HG03108 (cell line): ENCODE data around the gene MPO.
A peak's percentile ranks its signal among the peaks of the same experiment; 100 is the strongest.

Experiments
- ATAC-seq: cut with Tn5 transposase; IDR thresholded peaks from one replicate; pipeline ENCODE4 v1.9.1; 2021; ENCODE audit warnings: moderate library complexity; ENCODE audit not compliant: unreplicated experiment

The MPO gene, protein sequence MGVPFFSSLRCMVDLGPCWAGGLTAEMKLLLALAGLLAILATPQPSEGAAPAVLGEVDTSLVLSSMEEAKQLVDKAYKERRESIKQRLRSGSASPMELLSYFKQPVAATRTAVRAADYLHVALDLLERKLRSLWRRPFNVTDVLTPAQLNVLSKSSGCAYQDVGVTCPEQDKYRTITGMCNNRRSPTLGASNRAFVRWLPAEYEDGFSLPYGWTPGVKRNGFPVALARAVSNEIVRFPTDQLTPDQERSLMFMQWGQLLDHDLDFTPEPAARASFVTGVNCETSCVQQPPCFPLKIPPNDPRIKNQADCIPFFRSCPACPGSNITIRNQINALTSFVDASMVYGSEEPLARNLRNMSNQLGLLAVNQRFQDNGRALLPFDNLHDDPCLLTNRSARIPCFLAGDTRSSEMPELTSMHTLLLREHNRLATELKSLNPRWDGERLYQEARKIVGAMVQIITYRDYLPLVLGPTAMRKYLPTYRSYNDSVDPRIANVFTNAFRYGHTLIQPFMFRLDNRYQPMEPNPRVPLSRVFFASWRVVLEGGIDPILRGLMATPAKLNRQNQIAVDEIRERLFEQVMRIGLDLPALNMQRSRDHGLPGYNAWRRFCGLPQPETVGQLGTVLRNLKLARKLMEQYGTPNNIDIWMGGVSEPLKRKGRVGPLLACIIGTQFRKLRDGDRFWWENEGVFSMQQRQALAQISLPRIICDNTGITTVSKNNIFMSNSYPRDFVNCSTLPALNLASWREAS

DNA sequence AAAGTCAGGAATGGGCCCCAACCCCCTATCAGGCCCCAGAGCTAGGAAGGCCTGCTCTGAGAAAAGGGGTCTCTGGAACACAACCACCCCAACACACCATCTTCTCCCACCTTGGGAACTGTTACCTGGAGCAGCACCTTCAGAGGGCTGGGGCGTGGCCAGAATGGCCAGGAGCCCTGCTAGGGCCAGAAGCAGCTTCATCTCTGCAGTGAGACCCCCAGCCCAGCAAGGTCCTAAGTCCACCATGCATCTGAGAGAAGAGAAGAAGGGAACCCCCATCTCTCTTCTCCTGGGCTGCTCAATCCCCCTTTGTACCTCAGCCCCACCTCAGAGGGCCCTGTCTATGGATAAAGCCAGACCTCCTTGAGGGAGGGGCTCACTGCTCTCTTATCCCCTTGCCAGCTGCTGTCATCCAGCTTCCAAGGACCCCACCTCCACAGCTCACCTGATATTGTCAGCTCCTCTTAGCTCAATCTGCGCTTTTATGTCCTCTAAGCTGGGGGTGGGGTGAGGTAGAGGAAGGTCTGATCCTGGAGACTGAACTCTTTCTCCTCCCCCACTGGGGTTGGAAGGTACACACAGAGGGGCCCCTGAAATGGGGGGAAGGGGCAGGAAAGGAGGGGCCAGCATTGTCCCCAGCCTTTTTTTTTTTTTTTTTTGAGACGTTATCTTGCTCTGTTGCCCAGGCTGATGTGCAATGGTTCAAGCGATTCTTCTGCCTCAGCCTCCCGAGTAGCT, at the start of gene MPO:
MPO (minus strand) TSS at position 456 of the 738 bp plus-strand sequence; CDS start at position 279, 177 bp downstream.
- ATAC-seq, result no peak

DNA sequence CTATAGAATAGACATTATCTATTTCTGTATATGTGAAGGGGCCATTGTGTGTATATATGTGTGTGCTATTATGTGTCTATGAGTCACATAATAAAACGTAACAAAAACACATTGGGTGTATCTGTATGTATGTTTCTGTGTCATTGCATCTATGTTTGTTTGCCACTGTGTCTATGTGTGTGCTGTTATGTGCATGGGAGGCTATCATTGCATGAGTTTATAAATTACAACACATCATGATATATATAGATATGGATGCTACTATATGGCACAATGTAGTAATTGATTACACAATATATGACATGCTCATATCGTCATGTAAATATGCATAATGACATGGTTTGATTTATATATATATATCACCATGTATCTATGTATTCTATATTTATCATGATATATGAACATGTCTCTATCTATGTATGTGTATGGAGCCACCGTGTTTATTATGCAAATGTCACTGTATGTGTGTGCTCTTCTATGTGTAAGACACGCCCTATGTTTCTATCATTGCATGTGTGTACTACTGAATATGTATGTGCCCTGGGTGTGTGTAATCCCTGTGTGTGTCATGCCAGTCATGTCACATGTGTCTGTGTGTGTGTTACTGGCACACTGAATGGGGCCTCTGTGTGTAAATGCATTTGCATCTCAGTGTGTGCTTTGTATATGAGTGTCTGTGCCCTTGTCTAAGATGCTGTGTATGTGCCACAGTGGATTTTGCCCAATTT, 49.2 kb upstream of the MPO start:
- ATAC-seq, result peak; percentile 7

DNA sequence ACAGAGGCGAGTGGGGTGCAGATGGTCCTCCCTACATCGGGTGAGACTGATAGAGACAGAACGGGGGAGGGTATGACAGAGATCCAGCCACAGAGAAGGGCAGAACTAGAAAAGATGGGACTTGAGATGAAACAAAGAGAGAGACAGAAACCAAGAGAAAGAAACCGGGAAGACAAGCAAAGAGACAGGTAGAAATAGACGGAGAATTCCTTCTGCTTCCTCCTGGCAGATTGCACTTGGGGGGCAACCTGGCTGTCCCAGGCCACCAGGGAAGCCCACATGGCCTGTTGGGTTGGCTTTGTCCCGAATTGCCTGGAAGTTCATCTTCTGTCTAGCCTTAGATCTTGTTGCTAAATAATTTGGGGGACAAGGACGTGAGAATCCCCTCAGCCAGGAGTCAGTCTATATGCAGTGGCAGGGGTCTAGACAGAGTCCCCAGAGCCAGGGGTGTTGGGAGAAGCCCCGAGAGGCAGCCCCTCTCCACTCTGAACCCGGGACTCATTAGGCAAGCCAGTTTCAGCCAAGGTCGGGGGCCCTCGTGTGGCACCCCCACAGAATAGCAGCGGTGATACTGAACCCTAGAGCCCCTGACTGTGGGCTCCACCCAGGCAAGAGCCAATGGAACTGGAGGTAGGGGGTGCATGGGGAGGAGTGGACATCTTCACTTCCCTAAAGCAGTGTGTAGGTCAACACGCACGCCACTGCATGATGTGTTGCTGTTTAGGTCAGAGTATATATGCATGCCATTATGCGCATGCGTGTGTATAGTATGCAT, 48.5 kb upstream of the MPO start:
- ATAC-seq, result peak; percentile 37

DNA sequence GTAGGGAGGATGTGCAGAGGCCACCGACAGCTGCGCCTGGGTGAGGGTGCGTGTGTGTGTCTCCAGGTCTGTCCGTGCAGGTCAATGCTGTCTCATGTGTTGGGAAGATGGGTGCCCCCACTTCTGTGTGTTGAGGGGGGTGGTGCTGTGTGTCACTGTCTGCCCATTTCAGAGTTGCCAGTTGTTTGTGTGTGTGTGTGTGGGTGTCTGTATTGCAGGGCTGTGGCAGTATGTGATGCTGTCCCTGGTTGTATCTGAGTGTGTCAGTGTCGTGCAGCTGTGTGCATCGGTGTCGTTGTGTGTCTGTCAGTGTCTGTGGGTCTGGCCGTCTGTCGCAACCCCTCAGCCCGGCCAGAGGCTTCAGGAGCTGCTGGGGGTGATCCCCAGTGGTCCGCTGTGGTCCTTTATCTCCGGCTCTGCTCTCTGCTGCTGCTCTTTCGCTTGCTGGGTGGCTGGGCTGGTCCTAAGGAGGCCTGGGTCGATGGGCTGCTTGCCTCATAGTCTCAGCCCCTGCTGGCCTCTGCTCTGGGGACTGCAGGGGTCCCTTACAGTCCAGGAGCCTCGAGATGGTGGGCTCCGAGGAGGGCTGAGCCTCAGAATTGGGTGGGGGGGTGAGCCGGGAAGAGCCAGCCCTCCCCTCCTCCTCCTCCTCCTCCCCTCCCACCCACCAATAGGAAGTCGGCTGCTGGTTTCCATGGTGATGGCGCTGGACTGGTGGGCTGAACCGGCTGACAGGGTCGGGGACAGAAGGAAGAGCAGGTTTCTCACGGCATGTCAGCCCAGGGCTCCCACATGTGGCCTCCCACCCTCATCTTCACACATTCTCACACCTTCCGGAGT, 47.7 kb upstream of the MPO start, which contains the start of gene TSPOAP1:
TSPOAP1 (minus strand) TSS at position 601 of the 840 bp plus-strand sequence. CDS start 875 bp downstream, outside the sequence.
- peak; percentile 14 for ATAC-seq

DNA sequence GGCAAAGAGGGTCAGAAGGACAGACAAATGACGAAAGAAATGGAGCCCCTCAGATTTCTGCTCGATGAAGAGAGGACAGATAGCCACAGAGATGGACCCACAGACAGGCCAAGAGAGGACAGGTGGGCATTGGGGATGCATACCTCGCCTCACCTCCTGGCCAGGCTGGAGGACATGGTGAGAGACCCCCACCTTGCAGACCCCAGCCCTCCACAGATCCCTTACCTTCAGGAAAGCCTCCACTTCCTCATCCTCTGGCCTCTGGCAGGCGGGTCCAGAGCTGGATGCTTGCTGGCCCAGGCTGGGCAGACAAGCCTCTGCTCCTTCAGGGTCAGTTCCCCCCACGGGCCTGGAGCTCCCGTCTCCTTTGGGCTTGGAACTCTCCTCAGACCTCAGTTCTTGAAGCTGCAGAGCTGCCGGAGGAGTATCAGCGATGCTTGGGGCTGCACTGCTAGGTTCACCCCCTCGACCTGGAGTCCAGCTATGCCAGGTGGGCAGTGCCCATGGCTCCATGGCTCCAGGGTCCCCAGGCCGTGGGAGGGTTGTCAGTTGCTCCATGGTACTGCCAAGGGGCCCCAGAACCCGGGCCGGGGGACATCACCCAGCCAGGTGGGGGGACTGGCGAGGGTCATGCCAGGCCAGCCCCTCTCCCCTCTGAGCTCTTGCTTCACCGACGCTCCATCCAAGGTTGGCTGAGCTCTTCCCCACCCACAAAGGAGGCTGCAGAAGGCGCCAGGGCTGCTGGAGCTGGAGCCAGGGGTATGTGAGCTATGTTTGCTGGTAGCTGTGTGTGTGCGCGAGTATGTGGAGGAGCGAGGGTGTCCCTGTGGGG, 46.8 kb upstream of the MPO start:
- ATAC-seq, result no peak

DNA sequence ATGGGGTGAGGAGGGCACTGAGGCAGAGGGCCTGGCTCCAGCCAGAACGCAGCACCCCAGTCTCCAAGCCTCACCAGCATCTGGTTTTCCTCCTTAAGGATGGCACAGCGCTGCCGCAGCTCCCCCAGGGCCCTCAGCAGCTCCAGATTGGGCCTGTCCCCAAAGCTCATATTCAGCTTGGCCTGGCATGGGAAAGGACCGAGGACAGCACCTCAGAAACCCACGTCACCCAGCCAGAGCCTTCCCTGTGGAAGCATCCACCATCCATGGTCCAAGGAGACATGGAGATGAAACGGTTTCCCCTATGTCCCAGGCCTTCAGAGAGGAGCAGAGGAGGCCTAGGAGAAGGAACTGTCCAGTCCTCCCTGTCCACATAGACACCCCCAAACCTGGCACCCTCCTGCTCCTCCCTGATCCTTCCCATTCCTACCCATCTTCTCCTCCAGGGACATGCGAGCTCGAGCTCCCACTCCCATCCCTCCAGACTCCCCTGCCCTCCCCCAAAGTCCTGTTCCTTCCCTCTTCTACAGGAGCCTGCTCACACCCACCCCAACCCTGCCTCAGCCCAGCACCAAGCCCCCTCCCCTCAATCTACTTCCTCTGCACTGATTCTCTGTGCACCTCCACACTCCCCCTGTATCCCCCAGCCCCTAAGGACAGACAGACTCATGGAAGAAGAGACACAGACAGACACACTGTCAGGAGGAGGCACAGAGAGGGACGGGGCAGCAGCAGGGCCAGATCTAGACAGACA, 46.1 kb upstream of the MPO start:
- ATAC-seq, result no peak

DNA sequence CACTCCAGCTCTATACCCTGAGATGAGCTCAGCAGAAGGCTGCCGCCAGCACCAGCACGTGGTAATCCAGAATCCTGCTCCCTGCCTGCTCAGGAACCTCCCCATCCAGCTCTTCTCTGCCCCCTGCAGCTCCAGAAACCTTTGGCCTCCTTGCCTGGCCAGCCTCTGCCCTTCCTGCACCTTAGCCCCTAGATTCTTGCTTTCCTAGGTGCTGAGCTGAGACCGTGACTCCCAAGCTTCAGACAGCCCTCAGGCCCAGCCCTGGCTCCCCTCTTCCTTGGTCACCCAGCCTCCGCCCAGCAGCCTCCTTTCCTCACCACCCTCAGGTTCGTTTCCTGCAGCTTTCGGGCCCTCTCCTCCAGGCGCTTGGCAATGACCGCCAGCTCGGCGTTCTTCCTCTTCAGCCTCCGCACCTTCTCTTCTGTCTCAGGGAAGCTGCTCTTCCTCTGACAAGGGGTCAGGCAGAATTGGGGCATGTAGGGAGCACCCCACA, 45.3 kb upstream of the MPO start:
- no peak for ATAC-seq

DNA sequence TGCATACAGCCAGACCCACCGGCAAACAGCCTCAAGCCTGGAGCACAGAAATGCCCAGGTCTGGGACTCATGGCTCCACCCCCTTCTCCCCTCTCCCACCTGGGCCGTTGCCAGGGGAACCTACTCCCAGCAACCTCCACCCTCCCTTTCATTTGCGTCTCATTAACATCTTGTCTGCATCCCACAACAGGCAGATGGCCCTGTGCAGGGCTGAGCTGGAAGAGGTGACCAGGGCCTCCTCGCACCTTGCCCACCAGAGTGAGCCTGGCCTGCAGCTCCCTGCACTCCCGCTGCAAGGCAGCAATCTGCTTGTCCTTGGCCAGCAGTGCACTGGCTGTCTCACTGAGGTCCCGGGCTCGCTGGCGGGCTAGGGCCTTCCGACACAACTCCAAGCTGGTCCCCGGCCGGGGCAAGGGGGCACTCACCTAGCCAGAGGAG, 44.6 kb upstream of the MPO start:
- ATAC-seq, result no peak

DNA sequence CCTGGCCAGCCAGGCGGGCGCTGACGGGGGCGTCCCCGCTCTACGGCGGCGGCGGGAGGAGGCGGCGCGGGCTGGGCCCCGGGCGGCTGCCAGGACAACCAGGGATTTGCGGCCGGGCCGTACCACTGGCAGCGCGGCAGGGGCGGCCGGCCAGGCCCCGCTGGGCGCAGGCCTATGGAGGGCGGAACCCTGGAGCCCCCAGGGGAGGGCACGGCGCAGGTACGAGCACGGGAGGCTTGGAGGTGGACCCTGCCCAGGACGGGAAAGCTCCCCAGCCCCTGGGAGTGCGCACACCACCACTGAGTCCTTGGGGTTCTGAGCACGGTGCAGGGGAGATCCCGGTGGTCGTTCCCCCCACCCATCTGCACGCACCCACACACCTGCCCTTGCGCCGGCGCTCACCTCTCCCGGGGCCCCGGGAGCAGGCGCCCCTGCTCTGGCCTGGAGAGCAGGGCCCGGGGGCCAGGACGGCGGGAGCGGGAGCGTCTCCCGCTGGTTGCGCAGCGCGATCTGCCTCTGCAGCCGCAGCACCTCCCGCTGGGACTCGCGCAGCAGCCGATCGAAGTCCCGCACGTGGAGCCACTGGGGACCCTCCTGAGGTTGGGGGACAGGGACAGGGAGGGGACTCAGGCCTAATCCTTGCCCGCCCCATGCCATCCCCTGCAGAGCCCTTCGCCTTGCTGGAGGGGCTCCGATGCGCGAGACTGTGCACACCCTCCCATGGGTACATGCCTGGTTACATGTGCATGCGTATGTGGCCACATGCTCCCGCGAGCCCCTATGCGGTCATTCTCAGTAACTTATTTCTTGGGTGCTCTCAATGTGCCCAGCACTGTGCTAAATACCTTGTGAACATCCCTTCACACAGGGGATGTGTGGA, 43.9 kb upstream of the MPO start:
- no peak for ATAC-seq

DNA sequence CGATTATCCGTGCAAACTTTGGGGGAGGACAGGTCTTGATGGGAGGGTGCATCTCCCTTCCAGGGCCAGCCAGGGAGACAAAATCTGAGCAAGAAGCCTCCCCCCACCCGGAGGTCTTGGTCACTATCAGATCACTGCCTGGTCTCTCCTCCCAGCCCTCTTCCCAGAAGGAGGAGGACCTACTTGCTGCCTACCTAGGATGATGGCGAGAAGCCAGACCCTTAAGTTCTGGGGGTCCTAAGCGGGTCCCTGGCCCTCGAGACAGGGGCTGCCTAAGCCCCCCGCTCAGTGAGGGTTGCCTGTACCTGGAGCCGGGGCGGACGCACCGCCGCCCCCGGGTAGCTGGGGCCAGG, 43.3 kb upstream of the MPO start:
- no peak for ATAC-seq

DNA sequence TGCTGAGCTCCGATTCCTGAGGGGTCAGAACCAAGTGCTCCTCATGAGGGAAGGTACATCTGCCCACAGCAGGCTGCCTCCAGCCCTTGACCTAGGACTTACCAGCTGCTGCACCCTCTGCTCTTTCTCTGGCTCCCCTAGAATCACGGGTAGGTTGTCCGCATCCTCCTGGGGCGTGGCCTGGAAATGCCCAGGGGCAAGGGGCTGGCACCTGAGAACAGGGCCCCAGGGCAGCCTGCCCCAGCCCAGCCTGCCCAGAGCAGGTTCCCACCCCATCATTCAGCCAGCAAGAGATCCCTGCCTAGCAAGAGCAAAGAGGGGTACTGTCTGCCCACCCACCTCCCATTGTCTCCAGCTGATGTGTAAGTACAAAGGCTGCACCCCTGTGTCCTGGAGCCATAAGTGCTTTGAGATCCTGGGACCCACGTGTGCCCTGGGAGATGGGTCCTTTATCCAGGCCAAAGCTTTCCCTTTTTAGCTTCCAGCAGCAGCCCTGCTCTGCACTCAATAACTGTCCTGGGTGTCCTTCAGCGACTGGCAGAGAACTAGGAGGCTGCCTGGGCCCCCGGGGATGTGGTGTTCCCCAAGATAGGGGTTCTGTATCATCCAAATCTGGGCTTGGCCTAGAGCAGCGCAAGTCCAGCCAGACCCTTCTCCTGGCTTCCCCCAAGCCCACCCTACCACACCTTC, 42.8 kb upstream of the MPO start:
- ATAC-seq, result no peak

DNA sequence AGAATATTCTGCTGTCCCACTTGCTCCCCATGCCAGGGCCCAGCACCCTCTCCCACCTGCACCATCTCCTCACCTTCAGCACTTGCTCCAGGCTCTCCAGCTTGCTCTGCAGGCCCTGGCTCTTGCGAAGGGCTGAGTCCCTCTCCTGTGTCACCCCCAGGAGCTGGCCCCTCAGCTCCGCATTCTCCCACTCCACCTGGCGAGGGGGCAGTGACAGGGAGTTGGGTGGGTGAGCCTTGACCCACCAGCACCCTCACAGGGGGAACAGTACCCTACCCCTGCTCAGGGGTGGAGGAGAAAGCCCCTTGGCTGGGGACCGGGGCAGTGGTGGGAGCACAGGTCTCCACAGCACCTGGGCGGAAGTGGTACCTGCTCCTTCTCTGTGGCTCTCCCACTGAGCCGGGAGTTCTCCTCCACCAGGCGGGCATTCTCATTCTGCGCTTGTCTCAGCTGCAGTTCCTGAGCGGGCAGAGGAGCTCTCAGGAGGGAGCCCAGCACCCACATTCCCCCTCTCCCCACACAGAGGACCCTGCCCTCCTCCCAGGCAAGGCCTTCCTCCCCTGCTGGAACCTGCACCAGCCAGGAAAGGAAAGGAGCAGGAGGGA, 41.9 kb upstream of the MPO start:
- no peak for ATAC-seq

DNA sequence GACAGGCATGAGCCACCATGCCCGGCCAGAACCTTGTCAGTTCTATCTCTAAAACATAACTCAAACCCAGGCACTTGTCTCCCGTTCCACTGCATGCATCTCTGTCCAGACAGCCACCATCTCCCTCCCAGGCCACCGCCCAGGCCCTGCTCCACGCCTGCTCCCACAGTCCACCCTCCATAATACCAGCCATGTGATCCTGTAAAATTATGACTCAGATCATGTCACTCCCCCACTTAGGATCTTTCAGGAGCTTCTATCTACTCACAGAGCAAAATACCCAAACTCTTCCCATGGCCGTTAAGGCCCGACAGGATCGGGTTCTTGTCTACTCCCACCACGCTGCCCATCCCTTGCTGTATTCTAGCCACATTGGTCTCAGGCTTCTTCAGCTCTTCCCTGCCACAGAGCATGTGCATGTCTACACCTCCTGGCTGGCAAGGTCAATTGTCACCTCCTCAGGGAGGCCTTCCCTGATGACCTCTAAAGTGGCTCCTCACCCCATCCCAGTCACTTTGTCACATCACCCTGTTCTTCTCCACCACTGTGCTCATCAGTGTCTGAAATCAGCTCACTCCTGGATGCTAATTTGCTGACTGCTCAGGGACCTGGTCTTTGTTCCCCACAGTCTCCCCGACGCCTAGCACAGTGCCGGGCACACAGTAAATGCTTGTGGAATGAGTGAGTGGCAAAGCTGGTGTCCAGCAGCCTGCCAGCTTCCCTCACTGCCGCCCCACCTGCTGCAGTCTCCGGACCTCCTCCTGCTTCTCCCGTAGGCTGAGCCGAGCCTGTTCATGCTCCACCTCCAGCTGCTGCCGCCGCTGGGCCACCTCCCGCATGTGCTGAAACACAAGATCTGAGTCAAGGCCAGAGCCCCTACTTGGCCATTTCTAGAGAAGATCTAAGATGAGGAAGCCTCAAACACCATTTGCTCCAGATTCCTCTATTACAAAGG, 41.1 kb upstream of the MPO start:
- no peak for ATAC-seq

DNA sequence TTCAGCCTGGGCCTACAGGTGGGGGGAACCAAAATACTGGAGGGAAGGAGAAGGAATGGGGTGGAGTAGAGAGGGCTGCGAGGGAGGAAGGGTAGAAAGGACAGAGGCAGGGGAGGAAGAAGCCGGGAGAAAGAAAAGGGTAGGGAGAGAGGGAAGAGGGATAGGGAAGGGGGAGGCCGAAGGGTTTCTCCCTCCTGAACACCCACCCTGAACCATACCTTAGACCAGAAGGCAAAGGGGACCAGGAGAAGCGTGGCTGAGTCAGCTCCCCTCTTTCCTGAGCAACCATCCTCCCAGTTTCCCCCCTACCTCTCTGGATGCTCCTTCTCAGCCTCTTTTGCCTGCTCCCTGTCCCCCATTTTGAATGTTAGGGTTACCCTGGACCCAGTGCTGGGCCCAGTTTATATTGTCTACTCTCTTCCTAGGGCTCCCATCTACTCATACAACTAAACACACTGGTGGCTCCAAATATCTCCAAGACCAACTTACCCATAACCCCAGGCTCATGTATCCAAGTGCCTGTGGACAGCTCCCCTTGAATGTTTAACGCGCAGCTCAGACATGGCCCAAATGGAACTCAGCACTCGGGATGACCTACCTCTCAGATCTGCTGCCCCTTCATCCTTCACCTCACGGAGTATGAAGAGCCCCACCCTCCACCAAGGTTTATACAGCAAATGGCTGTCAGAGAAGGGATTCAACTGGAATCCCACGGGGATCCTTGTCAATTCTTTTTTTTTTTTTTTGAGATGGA, 40.0 kb upstream of the MPO start:
- ATAC-seq, result no peak
